ENCODE measurements around the gene ZNF582.

DNA sequence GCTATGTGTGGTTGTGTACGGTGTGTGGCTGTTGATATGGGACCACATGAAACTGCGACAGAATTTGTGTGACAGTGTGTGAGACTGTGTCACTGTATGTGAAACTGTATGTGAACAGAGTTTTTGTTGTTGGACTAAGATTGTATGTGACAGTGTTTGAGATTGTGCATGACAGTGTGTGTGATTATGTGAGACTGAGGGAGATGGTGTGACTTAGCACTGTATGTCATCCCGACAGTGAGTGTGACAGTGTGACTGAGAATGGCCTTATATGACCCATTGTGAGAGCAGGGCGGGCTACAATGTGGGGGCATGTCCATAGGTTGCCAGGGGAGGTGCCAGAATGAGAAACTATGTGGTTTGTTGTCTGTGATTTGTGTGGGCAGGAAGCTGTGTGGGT is 11.7 kb upstream of the ZNF582 start:
- TF ChIP-seq CTCF (IDR thresholded peaks at IDR 0.05): no peak
- TF ChIP-seq POLR2A (IDR thresholded peaks at IDR 0.05): no peak
- no peak for TF ChIP-seq EP300 (IDR thresholded peaks at IDR 0.05)
